Heart right ventricle (tissue), 16 donors: ENCODE results near the gene PRORP. TPM values are rescaled to one million over a fixed set of nuclear protein-coding genes. Genes with fewer than 3 reads are reported as not detected.

Experiments
- ATAC-seq, 8 donors: fragments of 200-7000 bp; cut with Tn5 transposase; one replicate each; pipeline ENCODE4 v1.9.1; 2020; ENCODE audit warnings: mild to moderate bottlenecking in 8 of 8, moderate library complexity in 8 of 8, moderate number of reproducible peaks in 1 of 8
- DNase-seq, 2 donors: peaks; one replicate each; pipeline ENCODE4 v3.0.0-alpha.2; 2020
- H3K27ac ChIP-seq, 10 donors: fragments of 200-600 bp; sonication (generic) in 2 of 10; one replicate each; pipeline versions ENCODE4 v1.5.0 to v1.8.0; 2020 to 2022; ENCODE audit warnings: mild to moderate bottlenecking in 3 of 10
- H3K27me3 ChIP-seq, 7 donors: fragments of 200-600 bp; one replicate each; pipeline ENCODE4 v1.8.0; 2021 to 2022; ENCODE audit warnings: mild to moderate bottlenecking in 2 of 7
- H3K36me3 ChIP-seq, 9 donors: fragments of 200-600 bp; sonication (generic) in 1 of 9; one replicate each; pipeline versions ENCODE4 v1.5.0 to v1.8.0; 2020 to 2022; ENCODE audit warnings: mild to moderate bottlenecking in 2 of 9
- H3K4me1 ChIP-seq, 9 donors: fragments of 200-600 bp; sonication (generic) in 1 of 9; one replicate each; pipeline versions ENCODE4 v1.5.0 to v1.8.0; 2020 to 2022; ENCODE audit warnings: mild to moderate bottlenecking in 4 of 9
- H3K4me3 ChIP-seq, 10 donors: fragments of 200-600 bp; sonication (generic) in 2 of 10; one replicate each; pipeline versions ENCODE4 v1.5.0 to v1.8.0; 2020 to 2022; ENCODE audit warnings: mild to moderate bottlenecking in 7 of 10, moderate library complexity in 2 of 10
- H3K9me3 ChIP-seq, 11 donors: fragments of 200-600 bp in 10 of 11; sonication (generic) in 2 of 11; one replicate each; pipeline versions ENCODE4 v1.5.0 to v1.8.0; 2013 to 2022; ENCODE audit warnings: mild to moderate bottlenecking in 2 of 11, control low read depth in 1 of 11, moderate library complexity in 1 of 11
- WGBS, 2 donors: extraction: QIAGEN DNeasy Blood & Tissue Kit; methylation state at CpG; one replicate each; pipeline ENCODE4 v1.1.7; 2013; ENCODE audit warnings: inconsistent platforms in 1 of 2; 5-methylcytosine and 5-hydroxymethylcytosine counted together
- intact Hi-C, 10 donors: fragments of 100-400 bp; cut with DNase I; formaldehyde crosslinking; loops; one replicate each; pipeline versions ENCODE4 v1.11.1 to v1.14.2; 2022
- polyA plus RNA-seq, 2 donors: library from polyadenylated mRNA; stranded (reverse); fragments of 200-250 nt; gene quantifications; one replicate each; pipeline ENCODE4 v1.2.3, GENCODE V29; 2013
- total RNA-seq, 10 donors: library from RNA; stranded (reverse); fragmentation: NEBNext Ultra II Directional in 3 of 10; extraction: Animal tissue kit (Norgen Biotek cat#: 25700) in 3 of 10; gene quantifications; one replicate each; pipeline versions ENCODE4 v1.2.1 to v1.2.4, GENCODE V29; 2021 to 2023
- TF ChIP-seq, protein P1 (sequence below), 9 donors: fragments of 200-600 bp; sonication (generic) in 2 of 9; IDR thresholded peaks; one replicate each; pipeline versions ENCODE4 v1.5.0 to v1.8.0; 2021 to 2022; ENCODE audit warnings: antibody characterized with exemption in 9 of 9, mild to moderate bottlenecking in 5 of 9, moderate library complexity in 1 of 9
- donor health status: Arrhythmogenic right ventricular cardiomyopathy.
- donor health status: ischemic (EF 13 %, LVEDD 7.1; RV severe dilation, severe dysfunction).
- donor health status: healthy with polysubstance abuse.
- donor health status: DM: no; HTN: yes; CAD: no.
- donor health status: DM: no; HTN: no; CAD: no.
- donor health status: ischemic (EF 25% LVEDD 6.9; RV normal size, moderate dysfunction).
- donor health status: ischemic (EF 25% LVEDD 5.7; RV mildly dilated, moderate dysfunction).
- donor health status: healthy.
- donor health status: DM: yes; HTN: yes; CAD: no.
- donor health status: Ischemic cardiomyopathy.
- donor health status: ischemic (EF 35%, LVEDD 5.7; RV mildly dilated, moderate dysfunction).
- donor health status: nonischemic (EF 11% LVEDD 7.7; RV severe dilation, severe dysfunction).
- donor health status: DM: yes; HTN: yes; CAD: no.
- donor health status: PGD.
- donor health status: ischemic (EF 29% LVEDD 5.4; RV normal size, mild dysfunction).
- donor health status: nonischemic (EF 23%, LVEDD 6.1; RV moderate dilation, normal function).

PRORP gene
- total and polyA plus RNA-seq, 12 donors: 3.9 to 25.4 (median 20.0) TPM

DNA sequence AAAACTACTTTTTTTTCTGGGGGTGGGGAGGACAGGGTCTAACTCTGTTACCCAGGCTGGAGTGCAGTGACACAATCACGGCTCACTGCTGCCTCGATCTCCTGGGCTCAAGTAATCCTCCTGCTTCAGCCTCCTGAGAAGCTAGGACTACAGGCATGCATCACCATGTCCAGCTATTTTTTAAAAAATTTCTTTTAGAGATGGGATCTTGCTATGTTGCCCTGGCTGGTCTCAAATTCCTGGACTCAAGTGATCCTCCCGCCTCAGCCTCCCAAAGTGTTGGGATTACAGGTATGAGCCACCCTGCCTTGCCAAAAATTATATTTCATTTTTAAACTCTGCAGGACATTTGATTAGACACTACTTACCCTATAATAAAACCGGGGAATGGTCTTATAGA lies 6.1 kb upstream of the PRORP start:
- Histone ChIP-seq H3K27me3 (no peaks in the 10 kb centered on the region), H3K27ac (no peak overlapping the region), H3K36me3 (peaks cover 0 to 83% (median 32%) of the 10 kb centered on the region in 9 donors), H3K9me3 (peaks cover 0 to 10% (median 0%) of the 10 kb centered on the region in 11 donors), H3K4me3 (no peak overlapping the region), H3K4me1 (peaks cover 0 to 39% (median 17%) of the 10 kb centered on the region in 9 donors)
- DNase-seq (no peak), ATAC-seq (no peak)
- WGBS, 2 donors: 97 to 99% methylated on average over 4 of the region's 4 CpGs
- TF ChIP-seq, protein P1, sequence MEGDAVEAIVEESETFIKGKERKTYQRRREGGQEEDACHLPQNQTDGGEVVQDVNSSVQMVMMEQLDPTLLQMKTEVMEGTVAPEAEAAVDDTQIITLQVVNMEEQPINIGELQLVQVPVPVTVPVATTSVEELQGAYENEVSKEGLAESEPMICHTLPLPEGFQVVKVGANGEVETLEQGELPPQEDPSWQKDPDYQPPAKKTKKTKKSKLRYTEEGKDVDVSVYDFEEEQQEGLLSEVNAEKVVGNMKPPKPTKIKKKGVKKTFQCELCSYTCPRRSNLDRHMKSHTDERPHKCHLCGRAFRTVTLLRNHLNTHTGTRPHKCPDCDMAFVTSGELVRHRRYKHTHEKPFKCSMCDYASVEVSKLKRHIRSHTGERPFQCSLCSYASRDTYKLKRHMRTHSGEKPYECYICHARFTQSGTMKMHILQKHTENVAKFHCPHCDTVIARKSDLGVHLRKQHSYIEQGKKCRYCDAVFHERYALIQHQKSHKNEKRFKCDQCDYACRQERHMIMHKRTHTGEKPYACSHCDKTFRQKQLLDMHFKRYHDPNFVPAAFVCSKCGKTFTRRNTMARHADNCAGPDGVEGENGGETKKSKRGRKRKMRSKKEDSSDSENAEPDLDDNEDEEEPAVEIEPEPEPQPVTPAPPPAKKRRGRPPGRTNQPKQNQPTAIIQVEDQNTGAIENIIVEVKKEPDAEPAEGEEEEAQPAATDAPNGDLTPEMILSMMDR (IDR thresholded peaks at IDR 0.05): no peak
- intact Hi-C loops: loop anchor here in 2 of 10 donors (10.0 kb wide), 2 partner anchors 61 to 71 kb away; partner anchors contain the start of gene FAM177A1 (in 1 of the 2)

DNA sequence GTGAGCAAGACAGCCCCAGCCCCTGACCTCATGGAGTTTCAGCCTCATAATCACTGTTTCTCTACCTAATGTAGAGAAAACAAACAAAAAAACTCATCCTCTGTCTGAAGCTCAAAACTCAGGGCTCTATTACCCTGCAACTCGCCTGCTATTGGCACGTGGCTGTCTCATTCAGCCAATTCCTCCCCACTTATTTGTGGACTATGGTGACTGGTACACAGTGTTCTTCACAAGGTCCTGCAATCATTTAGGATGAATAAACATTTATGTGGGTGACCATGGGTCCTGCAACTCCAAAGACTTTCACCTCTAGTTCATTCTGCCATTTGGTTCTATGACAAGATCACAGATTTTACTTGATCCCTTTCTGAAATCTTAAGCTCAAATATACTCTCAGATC lies 5.2 kb upstream of the PRORP start:
- H3K4me1 ChIP-seq: peaks cover 0 to 39% (median 17%) of the 10 kb centered on the region in 9 donors
- no peak overlapping the region for H3K4me3 ChIP-seq
- H3K36me3 ChIP-seq: peaks cover 0 to 75% (median 24%) of the 10 kb centered on the region in 9 donors
- DNase-seq: no peak
- WGBS, 2 donors: 85 to 87% methylated on average over 2 of the region's 2 CpGs
- TF ChIP-seq, protein P1 (IDR thresholded peaks at IDR 0.05): no peak
- H3K27me3 ChIP-seq: no peaks in the 10 kb centered on the region
- intact Hi-C loops: loop anchor here in 2 of 10 donors (10.0 kb wide), 2 partner anchors 62 to 72 kb away; partner anchors contain the start of gene FAM177A1 (in 1 of the 2)
- no peak for ATAC-seq
- H3K9me3 ChIP-seq: peaks cover 0 to 2% (median 0%) of the 10 kb centered on the region in 11 donors
- H3K27ac ChIP-seq: no peak overlapping the region

DNA sequence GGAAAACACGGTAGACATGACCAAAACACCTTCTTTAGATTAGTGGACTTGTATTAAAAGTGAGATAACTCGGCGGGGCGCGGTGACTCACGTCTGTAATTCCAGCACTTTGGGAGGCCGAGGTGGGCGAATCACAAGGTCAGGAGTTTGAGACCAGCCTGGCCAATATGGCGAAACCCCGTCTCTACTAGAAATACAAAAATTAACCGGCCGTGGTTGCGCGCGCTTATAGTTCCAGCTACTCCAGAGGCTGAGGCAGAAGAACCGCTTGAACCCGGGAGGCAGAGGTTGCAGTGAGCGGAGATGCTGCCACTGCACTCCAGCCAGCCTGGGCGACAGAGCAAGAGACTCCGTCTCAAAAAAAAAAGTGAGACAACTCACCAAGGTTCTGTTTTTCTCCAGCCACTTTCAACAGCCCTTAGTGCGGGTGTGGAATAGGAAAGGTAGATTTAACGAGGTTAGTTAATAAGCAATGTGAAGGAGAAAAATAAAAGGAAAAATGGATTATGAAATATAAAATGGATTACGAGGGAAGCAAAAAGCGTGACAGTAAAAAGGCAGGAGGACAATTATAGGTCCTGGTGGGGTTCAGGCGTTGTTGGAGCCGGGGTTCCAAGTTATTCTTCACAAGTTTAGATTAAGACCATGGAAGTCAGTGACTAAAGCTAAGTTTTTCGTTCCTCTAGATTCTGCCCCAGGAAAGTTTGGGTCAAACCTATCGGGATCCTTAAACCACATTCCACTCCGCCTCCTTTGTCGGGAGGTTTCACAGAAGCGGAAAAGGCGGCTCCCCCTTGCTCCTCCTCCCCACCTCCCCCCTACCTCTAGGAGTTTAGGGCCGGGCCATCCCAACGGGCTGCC lies 1.1 kb upstream of the PRORP start:
- ATAC-seq: peak in 1 of 8 donors; percentile 73
- intact Hi-C loops: loop anchor here in 6 of 10 donors (2.0 to 10.0 kb wide), 7 partner anchors 74 to 1204 kb away; partner anchors contain the start of genes FAM177A1 (in 4 of the 6), BAZ1A (in 2 of the 6), SRP54 (in 2 of the 6) and MBIP (in 1 of the 6)
- no peaks in the 10 kb centered on the region for H3K9me3 ChIP-seq
- peak overlapping the region; percentile 92 to 98 (median 95) for H3K27ac ChIP-seq
- H3K4me3 ChIP-seq: peak overlapping the region; percentile 33 to 90 (median 70)
- H3K36me3 ChIP-seq: peaks cover 0 to 33% (median 1%) of the 10 kb centered on the region in 9 donors
- H3K4me1 ChIP-seq: peaks cover 0 to 65% (median 36%) of the 10 kb centered on the region in 9 donors
- TF ChIP-seq, protein P1 (IDR thresholded peaks at IDR 0.05): no peak
- peak in 1 of 2 donors; percentile 14 for DNase-seq
- no peaks in the 10 kb centered on the region for H3K27me3 ChIP-seq
- 17 to 20% methylated on average over 34 of the region's 34 CpGs for WGBS, 2 donors

DNA sequence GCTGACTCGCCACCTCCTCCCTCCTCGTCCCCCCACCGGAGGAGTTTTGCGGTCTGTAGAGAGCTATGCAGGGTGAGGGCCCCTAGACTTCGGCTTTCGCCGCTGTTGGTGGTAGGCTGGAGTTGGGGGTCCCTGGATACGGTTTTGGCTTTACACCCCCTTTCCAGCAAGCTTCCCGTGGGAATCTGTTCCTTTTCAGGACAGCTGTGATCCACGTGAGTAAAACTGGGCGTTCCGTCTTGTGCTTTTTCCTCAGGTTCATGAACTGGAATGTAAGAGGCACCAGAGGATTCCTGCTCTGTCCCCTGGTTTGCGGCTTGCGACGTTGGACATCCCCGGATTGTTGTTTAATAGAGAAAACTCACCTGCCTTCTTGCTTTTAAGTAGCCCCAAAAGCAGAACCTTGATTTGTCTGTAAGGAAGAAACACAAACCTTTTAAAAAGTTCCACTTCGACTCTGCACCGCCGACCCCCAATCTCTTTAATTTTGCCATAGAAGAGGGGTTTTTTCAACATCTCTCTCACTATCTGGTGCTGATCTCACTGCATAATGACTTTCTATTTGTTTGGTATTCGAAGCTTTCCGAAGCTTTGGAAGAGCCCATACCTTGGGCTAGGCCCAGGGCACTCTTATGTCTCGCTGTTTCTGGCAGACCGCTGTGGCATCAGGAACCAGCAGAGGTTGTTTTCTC lies 490 bp downstream of the PRORP start:
- peaks cover 0 to 30% (median 3%) of the 10 kb centered on the region in 9 donors for H3K36me3 ChIP-seq
- H3K9me3 ChIP-seq: no peaks in the 10 kb centered on the region
- TF ChIP-seq, protein P1 (IDR thresholded peaks at IDR 0.05): no peak
- peaks cover 0 to 70% (median 29%) of the 10 kb centered on the region in 9 donors for H3K4me1 ChIP-seq
- WGBS, 2 donors: 6 to 7% methylated on average over 23 of the region's 23 CpGs
- intact Hi-C loops: loop anchor here in 6 of 10 donors (5.0 to 10.0 kb wide), 6 partner anchors 76 to 1202 kb away; partner anchors contain the start of genes FAM177A1 (in 3 of the 6), BAZ1A (in 2 of the 6), SRP54 (in 2 of the 6) and MBIP (in 1 of the 6)
- no peak for DNase-seq
- peak in 6 of 8 donors; percentile 6 to 40 (median 22) for ATAC-seq
- peak overlapping the region; percentile 92 to 98 (median 95) for H3K27ac ChIP-seq
- peak overlapping the region; percentile 33 to 90 (median 70) for H3K4me3 ChIP-seq
- H3K27me3 ChIP-seq: no peaks in the 10 kb centered on the region
